GM12872 (cell line): ENCODE data around the gene GPR37.

Experiments used
- TF ChIP-seq, protein P1 (sequence below): IDR thresholded peaks from 3 replicates; pipeline ENCODE4 v1.5.1; 2011; ENCODE audit warnings: low read depth, mild to moderate bottlenecking, low read length, moderate library complexity; ENCODE audit not compliant: insufficient read depth

Gene GPR37

GRCh38 chr7:124800386-124800785, 34.8 kb upstream of the GPR37 start:
- TF ChIP-seq, protein P1, sequence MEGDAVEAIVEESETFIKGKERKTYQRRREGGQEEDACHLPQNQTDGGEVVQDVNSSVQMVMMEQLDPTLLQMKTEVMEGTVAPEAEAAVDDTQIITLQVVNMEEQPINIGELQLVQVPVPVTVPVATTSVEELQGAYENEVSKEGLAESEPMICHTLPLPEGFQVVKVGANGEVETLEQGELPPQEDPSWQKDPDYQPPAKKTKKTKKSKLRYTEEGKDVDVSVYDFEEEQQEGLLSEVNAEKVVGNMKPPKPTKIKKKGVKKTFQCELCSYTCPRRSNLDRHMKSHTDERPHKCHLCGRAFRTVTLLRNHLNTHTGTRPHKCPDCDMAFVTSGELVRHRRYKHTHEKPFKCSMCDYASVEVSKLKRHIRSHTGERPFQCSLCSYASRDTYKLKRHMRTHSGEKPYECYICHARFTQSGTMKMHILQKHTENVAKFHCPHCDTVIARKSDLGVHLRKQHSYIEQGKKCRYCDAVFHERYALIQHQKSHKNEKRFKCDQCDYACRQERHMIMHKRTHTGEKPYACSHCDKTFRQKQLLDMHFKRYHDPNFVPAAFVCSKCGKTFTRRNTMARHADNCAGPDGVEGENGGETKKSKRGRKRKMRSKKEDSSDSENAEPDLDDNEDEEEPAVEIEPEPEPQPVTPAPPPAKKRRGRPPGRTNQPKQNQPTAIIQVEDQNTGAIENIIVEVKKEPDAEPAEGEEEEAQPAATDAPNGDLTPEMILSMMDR, result no peak

GRCh38 chr7:124799448-124799847, 33.9 kb upstream of the GPR37 start:
- TF ChIP-seq, protein P1, result no peak

- TF ChIP-seq, protein P1, result no peak
These were observed 31.2 kb upstream of the GPR37 start for GRCh38 chr7:124796771-124797170.

- TF ChIP-seq, protein P1, result no peak
These were observed 27.1 kb upstream of the GPR37 start for GRCh38 chr7:124792696-124793095.

GRCh38 chr7:124792002-124792401, 26.4 kb upstream of the GPR37 start:
- TF ChIP-seq, protein P1, result no peak

GRCh38 chr7:124791426-124791825, 25.8 kb upstream of the GPR37 start:
- TF ChIP-seq, protein P1, result no peak

- TF ChIP-seq, protein P1, result no peak
These were observed 25.1 kb upstream of the GPR37 start for GRCh38 chr7:124790645-124791044.

DNA sequence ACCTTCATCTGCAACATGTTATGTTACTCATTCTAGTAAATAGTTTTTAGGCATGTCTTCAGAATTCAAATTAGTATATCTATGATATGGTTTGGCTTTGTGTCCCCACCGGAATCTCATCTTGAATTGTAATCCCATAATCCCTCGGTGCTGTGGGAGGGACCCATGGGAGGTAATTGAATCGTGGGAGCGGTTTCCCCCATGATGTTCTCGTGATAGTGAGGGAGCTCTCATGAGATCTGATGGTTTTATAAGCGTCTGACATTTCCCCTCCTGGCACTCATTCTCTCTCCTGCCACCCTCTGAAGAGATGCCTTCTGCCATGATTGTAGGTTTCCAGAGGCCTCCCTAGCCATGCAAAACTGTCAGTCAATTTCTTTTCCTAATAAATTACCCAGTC, 20.4 kb upstream of the GPR37 start:
- TF ChIP-seq, protein P1, result no peak
